Duodenal mucosa (tissue), 2 donors: ENCODE measurements around the gene SH3BP2.

Experiments
- H3K27ac ChIP-seq: one replicate; pipeline ENCODE4 v1.7.0; 2013; ENCODE audit warnings: low read depth, low read length
- H3K27me3 ChIP-seq, 2 donors: one replicate each; pipeline ENCODE4 v1.7.0; 2013; ENCODE audit warnings: low read length in 2 of 2, control low read depth in 1 of 2; ENCODE audit not compliant: insufficient read depth in 2 of 2, control insufficient read depth in 1 of 2
- H3K36me3 ChIP-seq, 2 donors: one replicate each; pipeline ENCODE4 v1.7.0; 2013; ENCODE audit warnings: low read length in 2 of 2, control low read depth in 1 of 2; ENCODE audit not compliant: insufficient read depth in 2 of 2, control insufficient read depth in 1 of 2
- H3K4me1 ChIP-seq, 2 donors: one replicate each; pipeline ENCODE4 v1.7.0; 2013; ENCODE audit warnings: low read length in 2 of 2, control low read depth in 1 of 2; ENCODE audit not compliant: insufficient read depth in 2 of 2, control insufficient read depth in 1 of 2
- H3K4me3 ChIP-seq, 2 donors: one replicate each; pipeline ENCODE4 v1.7.0; 2013; ENCODE audit warnings: low read length in 2 of 2, low read depth in 1 of 2
- H3K9ac ChIP-seq, 2 donors: one replicate each; pipeline ENCODE4 v1.7.0; 2013; ENCODE audit warnings: low read length in 2 of 2, low read depth in 1 of 2
- H3K9me3 ChIP-seq, 2 donors: one replicate each; pipeline ENCODE4 v1.7.0; 2013; ENCODE audit warnings: low read length in 2 of 2, control low read depth in 1 of 2; ENCODE audit not compliant: control insufficient read depth in 1 of 2

Gene SH3BP2

DNA sequence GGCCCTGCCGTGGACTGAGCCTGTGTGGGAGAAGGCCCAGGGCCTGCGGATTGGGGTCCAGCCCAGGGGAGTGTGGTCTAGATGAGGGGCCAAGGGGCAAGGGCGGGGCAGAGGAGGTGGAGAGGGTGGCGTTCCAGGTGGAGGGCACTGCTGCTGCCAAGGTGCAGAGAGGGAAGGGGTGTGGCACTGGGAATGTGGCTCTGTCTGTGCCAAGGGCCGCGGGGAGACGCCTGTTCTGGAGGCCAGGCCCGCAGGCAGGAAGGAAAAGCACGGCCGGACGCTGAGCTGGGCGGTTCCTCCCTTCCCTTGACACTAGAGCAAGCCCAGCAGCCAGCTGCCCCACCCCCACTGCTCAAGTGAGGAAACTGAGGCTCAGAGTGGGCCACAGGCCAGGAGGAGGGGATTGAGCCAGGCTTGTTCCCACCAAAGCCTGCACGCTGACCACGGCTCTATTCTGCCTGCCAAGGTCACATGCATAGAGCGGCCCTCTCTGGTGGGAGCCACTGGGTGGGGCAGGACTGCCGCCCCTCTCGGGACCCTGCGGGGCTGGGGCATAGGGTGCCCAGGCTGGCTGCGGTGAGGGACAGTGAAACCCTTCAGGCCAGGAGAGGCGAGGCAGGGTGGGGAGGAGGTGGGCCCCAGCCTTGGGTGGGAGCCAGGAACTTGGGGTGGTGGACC is 13.0 kb downstream of the SH3BP2 start:
- H3K27me3 ChIP-seq: no peaks in the 10 kb centered on the region
- peaks cover 0 to 3% of the 10 kb centered on the region in 2 donors for H3K36me3 ChIP-seq
- no peak overlapping the region for H3K4me3 ChIP-seq
- peaks cover 60 to 77% of the 10 kb centered on the region in 2 donors for H3K4me1 ChIP-seq
- H3K27ac ChIP-seq: peak overlapping the region; percentile 70
- no peaks in the 10 kb centered on the region for H3K9me3 ChIP-seq
- peak overlapping the region; percentile 54 to 55 for H3K9ac ChIP-seq

DNA sequence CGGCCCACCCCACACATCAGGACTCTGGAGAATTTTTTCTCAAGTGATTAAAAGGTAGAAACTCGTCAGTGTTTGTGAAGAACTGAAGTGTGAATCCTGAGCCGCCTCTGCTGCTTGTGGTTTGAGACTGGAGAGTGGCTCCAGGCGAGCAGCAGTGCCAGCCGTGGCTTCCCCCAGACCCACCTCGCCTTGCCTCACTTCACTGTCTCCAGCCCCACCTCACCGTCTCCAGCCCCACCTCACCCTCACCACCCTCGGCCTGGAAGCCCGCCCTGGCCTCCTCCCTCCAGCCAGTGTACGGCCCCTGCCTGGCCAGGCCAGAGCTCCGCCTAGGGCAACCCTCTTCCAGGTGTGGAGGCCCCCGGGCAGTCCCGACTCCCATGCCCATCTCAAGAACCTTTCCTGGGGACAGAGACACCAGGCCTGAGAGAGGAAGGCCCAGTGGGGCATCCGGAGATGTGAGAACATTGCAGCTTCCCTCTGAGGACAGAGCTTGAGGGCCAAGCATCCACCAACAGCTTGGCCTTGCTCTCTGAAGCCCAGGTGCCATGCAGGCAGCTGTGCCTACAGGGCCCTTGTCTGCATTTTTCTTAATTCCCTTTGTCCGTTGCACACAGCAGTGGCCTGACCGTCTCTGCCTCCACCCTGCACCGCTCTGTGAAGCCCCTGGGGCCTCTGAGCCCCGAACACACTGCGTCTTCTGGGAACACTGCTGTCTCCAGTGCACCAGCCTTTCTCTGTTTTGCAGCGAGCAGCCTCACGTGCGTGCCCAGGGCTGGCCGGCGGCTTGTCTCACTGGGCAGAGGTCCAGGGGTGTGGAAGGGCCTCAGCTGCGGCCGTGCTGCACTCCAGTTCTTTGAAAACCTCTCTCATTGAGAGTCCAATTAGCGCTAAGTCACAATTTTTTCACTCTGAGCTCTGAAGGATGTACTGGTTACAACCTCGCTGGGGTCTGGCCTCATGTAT is 13.8 kb downstream of the SH3BP2 start:
- Histone ChIP-seq H3K27me3 (no peaks in the 10 kb centered on the region), H3K4me1 (peaks cover 66 to 77% of the 10 kb centered on the region in 2 donors), H3K9me3 (no peaks in the 10 kb centered on the region), H3K9ac (peak overlapping the region; percentile 38 to 55), H3K4me3 (peak overlapping the region in 1 of 2 donors; percentile 23), H3K36me3 (peaks cover 0 to 3% of the 10 kb centered on the region in 2 donors), H3K27ac (no peak overlapping the region)

DNA sequence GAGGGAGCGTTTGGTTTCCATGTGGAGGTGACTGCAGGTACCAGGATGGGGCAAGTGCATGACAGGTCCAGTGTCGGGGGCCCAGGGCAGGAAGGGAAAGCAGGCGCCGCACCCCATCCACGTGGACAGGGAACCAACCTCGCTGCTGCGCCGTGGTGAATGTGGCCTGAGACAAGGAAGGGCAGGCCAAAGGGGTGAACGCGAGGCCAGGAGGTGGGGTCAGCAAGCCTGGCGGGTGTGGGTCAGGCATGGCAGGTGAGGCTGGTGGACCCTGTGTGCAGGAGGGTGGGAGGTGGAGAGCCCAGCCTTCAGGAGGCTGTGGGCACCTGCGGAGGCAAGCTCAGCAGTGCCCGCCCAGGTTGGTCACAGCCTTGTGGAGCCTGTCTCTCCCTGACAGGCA is 14.7 kb downstream of the SH3BP2 start:
- no peak overlapping the region for H3K9ac ChIP-seq
- no peak overlapping the region for H3K27ac ChIP-seq
- H3K27me3 ChIP-seq: no peaks in the 10 kb centered on the region
- H3K36me3 ChIP-seq: peaks cover 0 to 3% of the 10 kb centered on the region in 2 donors
- H3K4me3 ChIP-seq: no peak overlapping the region
- peaks cover 72 to 82% of the 10 kb centered on the region in 2 donors for H3K4me1 ChIP-seq
- H3K9me3 ChIP-seq: no peaks in the 10 kb centered on the region

DNA sequence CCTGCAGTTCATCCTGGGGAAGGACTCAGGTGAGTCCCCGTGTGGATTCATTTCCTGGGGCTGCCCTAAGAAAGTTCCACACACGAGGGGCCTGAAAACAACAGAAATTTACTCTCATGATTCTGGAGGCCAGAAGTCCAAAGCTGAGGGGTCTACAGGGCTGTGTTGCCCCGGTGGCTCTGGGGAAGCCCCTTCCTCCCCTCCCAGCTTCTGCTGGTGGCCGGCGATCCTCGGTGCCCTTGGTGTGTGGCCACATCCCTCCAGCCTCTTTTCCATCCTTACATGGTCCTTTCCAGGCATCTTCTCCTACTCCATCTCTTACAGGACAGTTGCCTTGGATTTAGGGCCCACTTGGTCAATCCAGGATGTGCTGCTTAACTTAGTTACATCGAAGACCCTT is 15.1 kb downstream of the SH3BP2 start:
- Histone ChIP-seq H3K36me3 (peaks cover 0 to 3% of the 10 kb centered on the region in 2 donors), H3K9ac (no peak overlapping the region), H3K27me3 (no peaks in the 10 kb centered on the region), H3K27ac (no peak overlapping the region), H3K4me3 (no peak overlapping the region), H3K9me3 (no peaks in the 10 kb centered on the region), H3K4me1 (peaks cover 71 to 81% of the 10 kb centered on the region in 2 donors)

DNA sequence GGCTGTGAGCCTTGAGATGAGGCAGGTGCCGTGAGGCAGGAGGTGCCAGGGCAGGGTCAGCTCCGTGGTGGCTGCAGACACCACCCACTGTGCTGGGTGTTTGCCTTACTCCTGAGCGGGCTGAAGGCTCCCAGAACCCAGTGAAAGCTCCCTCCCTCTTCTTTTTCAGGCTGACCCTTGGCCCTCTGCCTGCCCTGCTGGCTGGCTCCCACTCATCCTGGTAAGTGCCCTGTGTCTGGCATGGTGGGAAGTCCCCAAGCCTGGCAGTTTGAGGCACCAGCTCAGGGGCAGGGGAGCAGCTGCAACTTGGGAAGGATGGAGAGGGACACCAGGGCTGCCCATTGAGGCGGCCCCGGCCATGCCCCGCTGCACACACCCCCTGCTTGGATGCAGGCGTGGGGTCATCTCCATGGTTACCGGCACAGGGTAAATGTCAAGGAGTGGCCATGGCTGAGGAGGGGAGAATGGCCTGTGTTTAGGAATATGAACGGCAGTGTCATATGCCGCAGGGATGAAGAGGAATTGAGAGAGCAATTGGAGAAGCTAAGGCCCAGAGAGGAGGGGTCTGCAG is 16.8 kb downstream of the SH3BP2 start:
- Histone ChIP-seq H3K27ac (no peak overlapping the region), H3K9me3 (no peaks in the 10 kb centered on the region), H3K9ac (no peak overlapping the region), H3K36me3 (no peaks in the 10 kb centered on the region), H3K27me3 (no peaks in the 10 kb centered on the region), H3K4me1 (peaks cover 65 to 79% of the 10 kb centered on the region in 2 donors), H3K4me3 (no peak overlapping the region)

DNA sequence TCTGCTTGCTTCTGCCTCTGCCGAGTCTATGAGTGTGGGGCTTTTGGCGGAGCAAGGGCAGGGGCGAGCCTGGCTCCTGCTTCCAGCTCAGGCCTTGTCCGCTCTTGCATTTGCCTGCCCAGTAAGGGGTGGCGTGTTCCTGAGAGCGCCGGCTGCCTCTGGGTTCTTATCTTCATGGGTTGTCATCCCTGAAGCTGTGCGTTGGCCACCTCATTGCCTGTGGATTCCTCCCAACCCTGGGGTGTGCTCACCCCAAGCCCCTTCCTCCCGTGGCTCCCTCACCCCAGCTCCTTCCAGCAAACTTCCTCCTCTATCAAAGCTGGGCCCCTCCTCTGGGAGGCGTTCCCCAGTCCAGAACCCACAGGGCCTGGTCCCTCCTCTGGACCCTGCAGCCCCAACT is 17.5 kb downstream of the SH3BP2 start:
- Histone ChIP-seq H3K36me3 (no peaks in the 10 kb centered on the region), H3K9me3 (no peaks in the 10 kb centered on the region), H3K9ac (no peak overlapping the region), H3K4me1 (peaks cover 63 to 79% of the 10 kb centered on the region in 2 donors), H3K27ac (no peak overlapping the region), H3K4me3 (no peak overlapping the region), H3K27me3 (no peaks in the 10 kb centered on the region)

DNA sequence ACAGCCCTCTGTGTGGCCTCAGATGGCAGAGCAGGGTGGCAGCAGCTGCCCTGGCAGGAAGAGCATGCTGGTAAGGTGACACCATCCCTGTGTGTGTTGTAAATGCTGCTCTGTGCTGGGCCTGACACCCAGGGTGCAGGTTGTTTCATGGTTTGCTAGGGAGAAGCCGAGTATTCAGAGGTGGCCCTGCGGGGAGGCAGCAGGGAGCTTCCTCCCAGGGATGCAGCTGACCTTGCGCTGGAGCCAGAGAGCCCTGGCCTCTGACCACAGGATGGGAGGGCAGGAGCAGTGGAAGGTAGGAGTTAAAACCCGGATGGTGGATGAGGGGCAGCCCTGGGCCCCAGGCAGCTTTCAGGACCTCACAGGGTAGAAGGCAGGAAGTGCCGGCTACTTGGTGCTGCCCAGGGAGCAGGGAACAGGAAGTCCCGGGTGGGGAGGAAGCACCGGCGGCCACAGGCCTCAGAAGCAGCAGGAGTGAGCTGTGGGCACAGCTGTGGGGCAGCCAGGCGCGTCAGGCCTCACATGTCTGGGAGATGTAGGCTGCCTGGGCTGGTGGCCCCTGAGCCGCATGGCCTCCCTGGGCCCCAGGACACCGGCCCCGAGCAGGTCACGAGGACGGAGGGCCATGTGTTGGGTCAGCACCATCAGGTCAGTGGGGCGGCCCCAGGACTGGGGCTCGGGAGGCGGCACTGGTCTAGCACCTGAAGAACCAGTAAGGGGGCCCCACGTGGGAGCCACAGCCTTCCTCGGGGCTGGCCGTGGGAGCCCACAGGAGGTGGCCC is 19.1 kb downstream of the SH3BP2 start:
- Histone ChIP-seq H3K27ac (peak overlapping the region; percentile 41), H3K9me3 (no peaks in the 10 kb centered on the region), H3K9ac (peak overlapping the region; percentile 36 to 45), H3K4me3 (peak overlapping the region; percentile 50 to 61), H3K36me3 (no peaks in the 10 kb centered on the region), H3K27me3 (no peaks in the 10 kb centered on the region), H3K4me1 (peaks cover 49 to 65% of the 10 kb centered on the region in 2 donors)

DNA sequence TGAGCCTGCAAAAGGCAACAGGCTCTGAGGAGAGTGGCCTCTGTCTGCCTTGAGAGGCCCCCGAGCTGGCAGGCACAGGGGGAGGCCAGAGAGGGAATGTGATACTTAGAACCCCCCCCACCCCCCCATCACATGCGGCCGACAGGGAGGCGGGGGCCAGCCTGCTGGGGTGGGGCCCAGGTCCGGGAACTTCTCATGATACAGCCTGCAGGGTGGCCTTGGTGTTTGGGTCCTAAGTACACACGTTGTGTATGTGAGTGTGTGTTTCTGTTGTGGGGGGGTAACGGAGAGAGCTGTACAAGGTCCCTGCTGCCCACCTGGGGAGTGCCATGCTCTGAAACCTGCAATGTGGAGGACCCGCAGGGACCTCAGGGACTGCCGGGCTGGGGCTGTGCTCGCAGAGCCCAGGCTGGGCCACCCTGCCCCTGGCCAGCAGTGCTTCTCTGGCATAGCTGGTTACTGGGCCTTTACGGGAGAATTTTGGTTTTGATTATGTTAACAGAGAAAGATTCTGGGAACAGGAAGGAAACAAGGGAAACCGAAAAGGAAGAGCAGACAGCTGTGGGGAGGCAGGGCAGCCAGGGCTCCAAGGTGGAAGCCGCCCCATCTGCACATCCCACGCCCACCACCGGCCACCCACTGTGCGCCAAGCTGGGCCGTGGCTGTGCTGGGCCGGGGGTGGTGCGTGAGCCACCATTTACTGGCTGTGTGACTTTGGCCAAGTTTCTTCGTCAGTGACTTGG is 19.9 kb downstream of the SH3BP2 start:
- peaks cover 49 to 65% of the 10 kb centered on the region in 2 donors for H3K4me1 ChIP-seq
- H3K4me3 ChIP-seq: peak overlapping the region; percentile 50 to 67
- H3K27ac ChIP-seq: peak overlapping the region; percentile 41

More for the DNA sequence above, 19.9 kb downstream of the SH3BP2 start:
- H3K27me3 ChIP-seq: no peaks in the 10 kb centered on the region
- H3K36me3 ChIP-seq: no peaks in the 10 kb centered on the region
- H3K9me3 ChIP-seq: no peaks in the 10 kb centered on the region
- peak overlapping the region; percentile 58 to 64 for H3K9ac ChIP-seq
